Parathyroid adenoma (tissue), 2 donors: Measurements from ENCODE around the gene KANK2.

Experiments used
- H2AFZ ChIP-seq: fragments of 300-600 bp; sonication (generic); one replicate; pipeline ENCODE4 v1.7.0; 2017; ENCODE audit warnings: antibody characterized with exemption, mild to moderate bottlenecking
- H3K27ac ChIP-seq: fragments of 300-600 bp; sonication (generic); one replicate; pipeline ENCODE4 v1.7.0; 2017
- H3K27me3 ChIP-seq: fragments of 300-600 bp; sonication (generic); one replicate; pipeline ENCODE4 v1.7.0; 2017; ENCODE audit warnings: low read length; ENCODE audit not compliant: control insufficient read depth, insufficient read depth
- H3K36me3 ChIP-seq: fragments of 300-600 bp; sonication (generic); one replicate; pipeline ENCODE4 v1.7.0; 2017; ENCODE audit warnings: low read length; ENCODE audit not compliant: control insufficient read depth, insufficient read depth
- H3K4me1 ChIP-seq: fragments of 300-600 bp; sonication (generic); one replicate; pipeline ENCODE4 v1.7.0; 2017; ENCODE audit warnings: control low read depth
- H3K4me2 ChIP-seq: fragments of 300-600 bp; sonication (generic); one replicate; pipeline ENCODE4 v1.7.0; 2017; ENCODE audit warnings: low read length
- H3K4me3 ChIP-seq: fragments of 300-600 bp; sonication (generic); one replicate; pipeline ENCODE4 v1.7.0; 2017; ENCODE audit warnings: low read depth, low read length
- H3K79me2 ChIP-seq: fragments of 300-600 bp; sonication (generic); one replicate; pipeline ENCODE4 v1.7.0; 2017; ENCODE audit warnings: control low read depth
- H3K9ac ChIP-seq: fragments of 300-600 bp; sonication (generic); one replicate; pipeline ENCODE4 v1.7.0; 2017; ENCODE audit warnings: mild to moderate bottlenecking
- H3K9me3 ChIP-seq: fragments of 300-600 bp; sonication (generic); one replicate; pipeline ENCODE4 v1.7.0; 2017; ENCODE audit warnings: low read length; ENCODE audit not compliant: control insufficient read depth
- TF ChIP-seq, protein P1 (sequence below): fragments of 300-600 bp; sonication (generic); IDR thresholded peaks from one replicate; pipeline ENCODE4 v1.7.0; 2017; ENCODE audit warnings: antibody characterized with exemption, mild to moderate bottlenecking
- donor health status: primary hyperparathyroidism.

Gene KANK2

DNA sequence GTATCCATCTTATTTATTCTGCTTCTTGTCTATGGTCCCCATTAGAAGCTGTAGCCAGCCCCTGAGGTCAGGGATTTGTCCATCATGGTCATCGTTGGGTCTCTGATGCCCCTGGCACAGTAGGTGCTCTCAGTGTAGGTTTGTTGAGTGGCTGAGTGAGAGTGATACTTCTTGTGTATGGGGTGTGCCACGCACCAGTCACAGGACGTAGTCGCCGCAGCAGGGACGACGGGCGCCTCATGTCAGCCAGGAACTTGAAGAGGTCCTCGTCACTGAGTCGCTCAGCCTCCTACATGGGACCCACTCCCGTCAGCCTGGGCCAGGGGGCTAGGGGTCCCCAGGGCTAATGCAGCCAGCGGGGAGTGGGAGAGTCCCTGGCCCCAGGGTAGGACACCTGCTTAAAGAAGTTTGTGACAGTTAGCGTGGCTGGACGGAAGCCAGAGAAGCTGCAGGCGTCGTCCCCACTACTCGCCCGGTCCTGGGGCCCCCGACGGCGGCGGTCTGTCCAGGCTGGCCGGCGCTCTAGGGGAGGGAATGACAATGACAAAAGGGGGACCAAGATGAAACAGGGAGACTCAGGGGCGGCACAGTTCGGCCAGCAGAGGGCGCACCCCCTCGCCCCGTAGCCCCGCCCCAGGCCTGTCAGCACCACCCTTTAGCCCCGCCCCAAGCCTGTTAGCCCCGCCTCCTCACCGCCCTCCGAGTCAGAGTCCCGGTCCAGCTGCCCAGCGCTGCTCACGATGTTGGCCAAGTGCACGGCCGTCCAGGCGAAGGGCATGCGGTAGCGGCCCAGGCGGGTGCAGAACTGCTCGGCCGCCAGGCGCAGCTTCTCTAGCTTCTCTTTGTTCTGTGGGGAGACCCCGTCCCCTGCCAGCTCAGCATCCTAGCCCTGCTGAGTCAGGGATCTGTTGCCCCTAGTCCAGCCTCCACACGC is 45.8 kb upstream of the KANK2 start:
- Histone ChIP-seq H2AFZ (no peak overlapping the region), H3K27me3 (no peaks in the 10 kb centered on the region), H3K79me2 (no peaks in the 10 kb centered on the region), H3K27ac (no peak overlapping the region), H3K4me3 (no peak overlapping the region), H3K4me1 (no peaks in the 10 kb centered on the region), H3K4me2 (no peak overlapping the region), H3K36me3 (no peaks in the 10 kb centered on the region), H3K9me3 (no peaks in the 10 kb centered on the region), H3K9ac (no peak overlapping the region)
- TF ChIP-seq, protein P1, sequence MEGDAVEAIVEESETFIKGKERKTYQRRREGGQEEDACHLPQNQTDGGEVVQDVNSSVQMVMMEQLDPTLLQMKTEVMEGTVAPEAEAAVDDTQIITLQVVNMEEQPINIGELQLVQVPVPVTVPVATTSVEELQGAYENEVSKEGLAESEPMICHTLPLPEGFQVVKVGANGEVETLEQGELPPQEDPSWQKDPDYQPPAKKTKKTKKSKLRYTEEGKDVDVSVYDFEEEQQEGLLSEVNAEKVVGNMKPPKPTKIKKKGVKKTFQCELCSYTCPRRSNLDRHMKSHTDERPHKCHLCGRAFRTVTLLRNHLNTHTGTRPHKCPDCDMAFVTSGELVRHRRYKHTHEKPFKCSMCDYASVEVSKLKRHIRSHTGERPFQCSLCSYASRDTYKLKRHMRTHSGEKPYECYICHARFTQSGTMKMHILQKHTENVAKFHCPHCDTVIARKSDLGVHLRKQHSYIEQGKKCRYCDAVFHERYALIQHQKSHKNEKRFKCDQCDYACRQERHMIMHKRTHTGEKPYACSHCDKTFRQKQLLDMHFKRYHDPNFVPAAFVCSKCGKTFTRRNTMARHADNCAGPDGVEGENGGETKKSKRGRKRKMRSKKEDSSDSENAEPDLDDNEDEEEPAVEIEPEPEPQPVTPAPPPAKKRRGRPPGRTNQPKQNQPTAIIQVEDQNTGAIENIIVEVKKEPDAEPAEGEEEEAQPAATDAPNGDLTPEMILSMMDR = peak; percentile 52

DNA sequence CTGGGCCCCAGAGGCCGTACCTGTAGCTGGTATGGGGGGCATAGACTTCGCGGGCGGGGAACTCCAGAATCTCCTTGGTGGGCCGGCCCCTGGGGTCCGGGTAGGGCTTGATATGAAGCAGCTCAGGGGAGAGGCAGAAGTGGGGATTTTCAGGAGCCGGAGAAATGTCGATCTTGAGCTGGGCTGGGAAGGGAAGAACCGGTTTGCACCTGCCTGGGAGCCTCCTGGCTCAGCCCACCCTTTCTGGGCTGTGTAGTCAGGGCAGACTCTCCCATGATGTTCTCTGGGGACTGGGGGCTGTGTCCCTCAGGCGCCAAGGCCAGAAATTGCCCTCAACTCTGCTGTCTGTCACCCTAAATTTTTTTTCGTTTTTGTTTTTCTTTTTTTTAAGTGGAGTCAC is 44.7 kb upstream of the KANK2 start:
- H3K9ac ChIP-seq = no peak overlapping the region
- H3K36me3 ChIP-seq = no peaks in the 10 kb centered on the region
- H3K27me3 ChIP-seq = no peaks in the 10 kb centered on the region
- no peaks in the 10 kb centered on the region for H3K9me3 ChIP-seq
- no peaks in the 10 kb centered on the region for H3K79me2 ChIP-seq
- no peak overlapping the region for H3K4me3 ChIP-seq
- H2AFZ ChIP-seq = no peak overlapping the region
- no peak overlapping the region for H3K4me2 ChIP-seq
- no peaks in the 10 kb centered on the region for H3K4me1 ChIP-seq
- H3K27ac ChIP-seq = no peak overlapping the region
- TF ChIP-seq, protein P1 = no peak

DNA sequence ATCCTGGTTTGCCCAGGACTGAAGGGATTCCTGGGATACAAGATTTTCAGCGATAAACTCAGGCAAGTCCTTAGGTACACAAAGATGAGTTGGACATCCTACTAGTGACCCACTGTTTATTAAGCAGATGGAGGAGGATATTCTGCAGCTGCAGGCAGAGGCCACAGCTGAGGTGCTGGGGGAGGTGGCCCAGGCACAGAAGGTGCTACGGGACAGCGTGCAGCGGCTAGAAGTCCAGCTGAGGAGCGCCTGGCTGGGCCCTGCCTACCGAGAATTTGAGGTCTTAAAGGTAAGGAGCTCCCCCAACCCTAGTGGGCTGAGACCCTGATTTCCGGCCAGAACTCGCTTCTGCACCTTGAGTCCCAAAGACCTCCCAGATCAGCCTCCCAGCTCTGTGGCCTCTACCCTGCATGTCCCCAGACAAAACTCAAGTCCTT is 42.7 kb upstream of the KANK2 start:
- H3K27ac ChIP-seq = no peak overlapping the region
- no peak overlapping the region for H2AFZ ChIP-seq
- TF ChIP-seq, protein P1 = no peak
- H3K9ac ChIP-seq = no peak overlapping the region
- H3K4me3 ChIP-seq = no peak overlapping the region
- H3K9me3 ChIP-seq = no peaks in the 10 kb centered on the region
- no peaks in the 10 kb centered on the region for H3K4me1 ChIP-seq
- H3K36me3 ChIP-seq = no peaks in the 10 kb centered on the region
- H3K79me2 ChIP-seq = no peaks in the 10 kb centered on the region
- no peaks in the 10 kb centered on the region for H3K27me3 ChIP-seq
- no peak overlapping the region for H3K4me2 ChIP-seq

DNA sequence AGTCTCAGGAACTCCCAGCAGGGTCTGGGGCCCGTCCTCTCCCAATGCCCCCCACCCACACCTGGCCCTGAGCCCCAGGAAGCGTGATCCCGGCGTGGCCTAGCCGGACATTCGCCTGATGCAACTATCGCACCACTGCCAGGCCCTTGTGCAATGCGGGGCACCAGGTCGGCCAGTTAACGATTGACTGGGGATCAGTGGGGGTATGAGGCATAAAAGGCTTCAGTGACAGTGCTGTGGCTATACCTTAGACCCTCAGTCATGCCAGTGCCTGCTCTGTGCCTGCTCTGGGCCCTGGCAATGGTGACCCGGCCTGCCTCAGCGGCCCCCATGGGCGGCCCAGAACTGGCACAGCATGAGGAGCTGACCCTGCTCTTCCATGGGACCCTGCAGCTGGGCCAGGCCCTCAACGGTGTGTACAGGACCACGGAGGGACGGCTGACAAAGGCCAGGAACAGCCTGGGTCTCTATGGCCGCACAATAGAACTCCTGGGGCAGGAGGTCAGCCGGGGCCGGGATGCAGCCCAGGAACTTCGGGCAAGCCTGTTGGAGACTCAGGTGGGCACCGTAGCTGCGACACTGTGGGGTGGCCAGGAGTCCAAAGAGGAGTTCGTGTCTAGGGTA is 42.1 kb upstream of the KANK2 start, which contains the start of gene ANGPTL8:
ANGPTL8 (plus strand) TSS at position 243 of the 624 bp plus-strand sequence; CDS start at position 262, 19 bp downstream.
- Histone ChIP-seq H3K4me2 (no peak within 1 kb of the TSS), H3K27me3 (no peaks in the 10 kb centered on the region), H3K9me3 (no peaks in the 10 kb centered on the region), H3K79me2 (no peaks in the 10 kb centered on the region), H3K4me3 (no peak within 1 kb of the TSS), H3K4me1 (no peaks in the 10 kb centered on the region), H3K36me3 (no peaks in the 10 kb centered on the region), H3K9ac (no peak within 1 kb of the TSS), H2AFZ (no peak within 1 kb of the TSS), H3K27ac (no peak within 1 kb of the TSS)
- TF ChIP-seq, protein P1 = no peak
